Smooth muscle cell (in vitro differentiated cells): ENCODE data around the gene MCC. TPM values are rescaled to one million over a fixed set of nuclear protein-coding genes. Genes with fewer than 3 reads are reported as not detected.

ENCODE experiments used
- DNase-seq: peaks from one replicate; lab custom pipeline; 2025; ENCODE audit not compliant: unreplicated experiment; lab: John Stamatoyannopoulos, UW
- H2AFZ ChIP-seq: fragments of 200-600 bp; sonication (generic); 2 replicates; pipeline ENCODE4 v1.6.0; 2016; ENCODE audit warnings: antibody characterized with exemption, low read depth, mild to moderate bottlenecking
- H3F3A ChIP-seq: fragments of 200-600 bp; sonication (generic); 2 replicates; pipeline ENCODE4 v1.6.0; 2017; ENCODE audit warnings: antibody characterized with exemption, low read depth
- H3K27ac ChIP-seq: fragments of 200-600 bp; sonication (generic); 2 replicates; pipeline ENCODE4 v1.5.1; 2016; ENCODE audit warnings: low read depth, mild to moderate bottlenecking
- H3K27me3 ChIP-seq: fragments of 200-600 bp; sonication (generic); 2 replicates; pipeline ENCODE4 v1.6.1; 2016; ENCODE audit warnings: low read depth, mild to moderate bottlenecking
- H3K36me3 ChIP-seq: fragments of 200-600 bp; sonication (generic); 2 replicates; pipeline ENCODE4 v1.5.1; 2016; ENCODE audit warnings: low read depth
- H3K4me1 ChIP-seq: fragments of 200-600 bp; sonication (generic); 2 replicates; pipeline ENCODE4 v1.5.1; 2016; ENCODE audit warnings: low read depth
- H3K4me2 ChIP-seq: fragments of 200-600 bp; sonication (generic); 2 replicates; pipeline ENCODE4 v1.6.0; 2016; ENCODE audit warnings: mild to moderate bottlenecking
- H3K4me3 ChIP-seq: fragments of 200-600 bp; sonication (generic); 2 replicates; pipeline ENCODE4 v1.5.1; 2016; ENCODE audit warnings: mild to moderate bottlenecking
- H3K79me2 ChIP-seq: fragments of 200-600 bp; sonication (generic); 2 replicates; pipeline ENCODE4 v1.6.0; 2016; ENCODE audit warnings: low read depth, mild to moderate bottlenecking
- H3K9ac ChIP-seq: fragments of 200-600 bp; sonication (generic); 2 replicates; pipeline ENCODE4 v1.6.0; 2016; ENCODE audit warnings: low read depth
- H3K9me3 ChIP-seq: fragments of 200-600 bp; sonication (generic); replicated peaks from 2 replicates; pipeline ENCODE4 v1.5.1; 2016; ENCODE audit warnings: low read depth
- H4K20me1 ChIP-seq: fragments of 200-600 bp; sonication (generic); 2 replicates; pipeline ENCODE4 v1.6.0; 2016; ENCODE audit warnings: low read depth
- CTCF ChIP-seq: fragments of 200-600 bp; sonication (generic); IDR thresholded peaks from 2 replicates; pipeline ENCODE4 v1.5.1; 2017; ENCODE audit warnings: borderline replicate concordance, mild to moderate bottlenecking, antibody characterized with exemption; ENCODE audit not compliant: insufficient read depth, poor library complexity, severe bottlenecking
- WGBS: methylation state at CpG from one replicate; pipeline ENCODE4 v1.1.7; 2016; ENCODE audit warnings: low lambda C conversion rate; 5-methylcytosine and 5-hydroxymethylcytosine counted together
- polyA plus RNA-seq: library from polyadenylated mRNA; unstranded; fragments of >200 nt; fragmentation: Nextera tagmentation; extraction: Ambion mirVana; gene quantifications from 2 replicates; pipeline ENCODE4 v1.2.1, GENCODE V29; 2016
- total RNA-seq: library from RNA; depleted of rRNA; stranded (reverse); fragments of >200 nt; gene quantifications from 2 replicates; pipeline ENCODE4 v1.2.3, GENCODE V29; 2014

MCC gene
- total and polyA plus RNA-seq, 2 experiments from 2014 or later, result 5.8 to 19.2 TPM

- Histone ChIP-seq H3K27me3 (no peaks in the 10 kb centered on the region), H3K79me2 (peaks cover 27% of the 10 kb centered on the region), H3K4me3 (no peak overlapping the region), H3K9me3 (peaks cover 8% of the 10 kb centered on the region), H3K4me2 (no peak overlapping the region), H2AFZ (no peak overlapping the region), H3F3A (no peaks in the 10 kb centered on the region), H3K9ac (no peak overlapping the region), H3K36me3 (peaks cover 13% of the 10 kb centered on the region), H3K4me1 (no peaks in the 10 kb centered on the region), H4K20me1 (peaks cover 3% of the 10 kb centered on the region), H3K27ac (no peak overlapping the region)
- DNase-seq, result no peak
- 79% methylated on average over 4 of the region's 4 CpGs for WGBS
- no peak for TF ChIP-seq CTCF
Observed at GRCh38 chr5:113526421-113526820, 38.2 kb upstream of the MCC start.

GRCh38 chr5:113524927-113525326, 36.7 kb upstream of the MCC start:
- no peak overlapping the region for H3K27ac ChIP-seq
- no peaks in the 10 kb centered on the region for H3F3A ChIP-seq
- H3K4me2 ChIP-seq, result no peak overlapping the region
- H3K36me3 ChIP-seq, result peaks cover 6% of the 10 kb centered on the region
- H3K79me2 ChIP-seq, result peaks cover 36% of the 10 kb centered on the region
- TF ChIP-seq CTCF, result no peak
- H4K20me1 ChIP-seq, result peaks cover 3% of the 10 kb centered on the region
- no peaks in the 10 kb centered on the region for H3K9me3 ChIP-seq
- DNase-seq, result no peak
- no peak overlapping the region for H3K4me3 ChIP-seq
- WGBS, result 94% methylated on average over 2 of the region's 2 CpGs
- H3K27me3 ChIP-seq, result no peaks in the 10 kb centered on the region
- H2AFZ ChIP-seq, result no peak overlapping the region
- H3K4me1 ChIP-seq, result no peaks in the 10 kb centered on the region
- no peak overlapping the region for H3K9ac ChIP-seq

- TF ChIP-seq CTCF, result no peak
- Histone ChIP-seq H3K4me2 (no peak overlapping the region), H3F3A (no peaks in the 10 kb centered on the region), H3K4me3 (no peak overlapping the region), H3K79me2 (peaks cover 48% of the 10 kb centered on the region), H3K27me3 (no peaks in the 10 kb centered on the region), H3K9me3 (no peaks in the 10 kb centered on the region), H3K36me3 (no peaks in the 10 kb centered on the region), H3K4me1 (no peaks in the 10 kb centered on the region), H4K20me1 (peaks cover 3% of the 10 kb centered on the region), H2AFZ (no peak overlapping the region), H3K27ac (no peak overlapping the region), H3K9ac (no peak overlapping the region)
- DNase-seq, result no peak
- WGBS, result 94% methylated on average over 2 of the region's 2 CpGs
Observed at GRCh38 chr5:113523168-113523567, 34.9 kb upstream of the MCC start.

- Histone ChIP-seq H3K79me2 (peaks cover 66% of the 10 kb centered on the region), H4K20me1 (peaks cover 3% of the 10 kb centered on the region), H3K4me2 (no peak overlapping the region), H3F3A (no peaks in the 10 kb centered on the region), H3K9me3 (no peaks in the 10 kb centered on the region), H2AFZ (no peak overlapping the region), H3K27me3 (no peaks in the 10 kb centered on the region), H3K27ac (no peak overlapping the region), H3K4me3 (no peak overlapping the region), H3K9ac (no peak overlapping the region), H3K4me1 (peaks cover 3% of the 10 kb centered on the region), H3K36me3 (no peaks in the 10 kb centered on the region)
- TF ChIP-seq CTCF, result no peak
- no peak for DNase-seq
Observed at GRCh38 chr5:113520899-113521298, 32.6 kb upstream of the MCC start.
